NT2/D1 (cell line): ENCODE measurements around the gene RAPH1.
"Not testable (repeated sequence)": the region's sequence is repeated elsewhere in the genome, so short reads cannot be mapped to it uniquely, and the experiment has no call there.

Source experiments
- DNase-seq: peaks from one replicate; pipeline ENCODE4 v3.0.0-alpha.2; 2011; ENCODE audit warnings: low read depth, low spot score
- H3K27me3 ChIP-seq: 2 replicates; pipeline ENCODE4 v1.6.0; 2011; ENCODE audit warnings: mild to moderate bottlenecking; ENCODE audit not compliant: insufficient read length, insufficient read depth
- H3K36me3 ChIP-seq: 2 replicates; pipeline ENCODE4 v1.6.1; 2011; ENCODE audit warnings: mild to moderate bottlenecking, low read length, mixed read lengths; ENCODE audit not compliant: insufficient read depth, insufficient read length
- H3K4me1 ChIP-seq: 2 replicates; pipeline ENCODE4 v1.5.1; 2011; ENCODE audit not compliant: insufficient read depth, insufficient read length
- H3K4me3 ChIP-seq: 2 replicates; pipeline ENCODE4 v1.5.1; 2011; ENCODE audit warnings: low read depth; ENCODE audit not compliant: insufficient read length
- H3K9ac ChIP-seq: 2 replicates; pipeline ENCODE4 v1.6.0; 2011; ENCODE audit warnings: low read depth; ENCODE audit not compliant: insufficient read length
- H3K9me3 ChIP-seq: 2 replicates; pipeline ENCODE4 v1.5.1; 2011; ENCODE audit warnings: mild to moderate bottlenecking, low read length; ENCODE audit not compliant: insufficient read depth
- SUZ12 ChIP-seq: IDR thresholded peaks from 2 replicates; pipeline ENCODE4 v1.6.1; 2011; ENCODE audit not compliant: insufficient read length, insufficient read depth; ENCODE audit errors: extremely low read depth
- YY1 ChIP-seq: IDR thresholded peaks from 2 replicates; pipeline ENCODE4 v1.6.1; 2011; ENCODE audit not compliant: insufficient read length, insufficient read depth
- ZNF274 ChIP-seq: IDR thresholded peaks from 2 replicates; pipeline ENCODE4 v1.6.1; 2011; ENCODE audit warnings: mild to moderate bottlenecking, low read depth, low read length

RAPH1 gene

DNA sequence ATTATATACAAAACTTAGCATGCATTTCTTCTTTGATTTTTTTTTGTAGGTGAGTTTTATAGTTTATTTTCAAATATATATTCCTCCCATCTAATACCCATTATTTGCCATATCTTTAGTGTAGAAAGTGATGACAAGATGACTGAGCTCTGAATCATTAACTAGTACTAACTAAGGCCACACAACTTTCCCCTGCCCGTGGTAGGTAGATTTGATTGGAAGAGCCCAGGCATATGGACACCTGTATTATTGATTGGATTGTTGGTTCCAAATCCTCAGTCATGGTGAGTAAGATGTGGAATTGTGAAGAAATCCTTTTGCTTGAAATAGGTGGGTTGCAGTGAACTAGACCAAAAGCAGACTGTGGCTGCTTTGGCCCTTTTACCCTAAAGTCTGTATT lies 152.1 kb downstream of the RAPH1 start:
- H3K27me3 ChIP-seq, result no peaks in the 10 kb centered on the region
- H3K4me1 ChIP-seq, result no peaks in the 10 kb centered on the region
- H3K9me3 ChIP-seq, result no peaks in the 10 kb centered on the region
- DNase-seq, result no peak
- no peak overlapping the region for H3K9ac ChIP-seq
- no peak overlapping the region for H3K4me3 ChIP-seq
- H3K36me3 ChIP-seq, result peaks cover 11% of the 10 kb centered on the region
- no peak for TF ChIP-seq YY1
- TF ChIP-seq ZNF274, result no peak

- peaks cover 13% of the 10 kb centered on the region for H3K36me3 ChIP-seq
- TF ChIP-seq ZNF274, result no peak
- TF ChIP-seq SUZ12, result no peak
- no peak for TF ChIP-seq YY1
- H3K9me3 ChIP-seq, result 0 out of 2 replicates have a peak, but pooled peaks cover under 1% of the 10 kb centered on the region
- no peaks in the 10 kb centered on the region for H3K4me1 ChIP-seq
- no peak overlapping the region for H3K4me3 ChIP-seq
- no peak for DNase-seq
- H3K27me3 ChIP-seq, result no peaks in the 10 kb centered on the region
- H3K9ac ChIP-seq, result no peak overlapping the region
Observed at GRCh38 chr2:203379156-203379555, 155.9 kb downstream of the RAPH1 start.

GRCh38 chr2:203376173-203376572 lies 158.9 kb downstream of the RAPH1 start:
- DNase-seq, result no peak
- peaks cover 10% of the 10 kb centered on the region for H3K36me3 ChIP-seq
- H3K27me3 ChIP-seq, result no peaks in the 10 kb centered on the region
- TF ChIP-seq ZNF274 (no peak), YY1 (no peak), SUZ12 (no peak)
- no peak overlapping the region for H3K4me3 ChIP-seq
- H3K9me3 ChIP-seq, result peaks cover 16% of the 10 kb centered on the region; the same call in 1 of the 2 replicates
- no peaks in the 10 kb centered on the region for H3K4me1 ChIP-seq
- no peak overlapping the region for H3K9ac ChIP-seq

DNA sequence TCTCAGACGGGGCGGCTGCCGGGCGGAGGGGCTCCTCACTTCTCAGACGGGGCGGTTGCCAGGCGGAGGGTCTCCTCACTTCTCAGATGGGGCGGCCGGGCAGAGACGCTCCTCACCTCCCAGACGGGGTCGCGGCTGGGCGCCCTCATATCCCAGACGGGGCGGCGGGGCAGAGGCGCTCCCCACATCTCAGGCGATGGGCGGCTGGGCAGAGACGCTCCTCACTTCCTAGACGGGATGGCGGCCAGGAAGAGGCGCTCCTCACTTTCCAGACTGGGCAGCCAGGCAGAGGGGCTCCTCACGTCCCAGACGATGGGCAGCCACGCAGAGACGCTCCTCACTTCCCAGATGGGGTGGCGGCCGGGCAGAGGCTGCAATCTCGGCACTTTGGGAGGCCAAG lies 162.4 kb downstream of the RAPH1 start:
- not testable (repeated sequence) for H3K4me1 ChIP-seq, H3K9ac ChIP-seq, H3K27me3 ChIP-seq, H3K4me3 ChIP-seq, DNase-seq
- Histone ChIP-seq H3K9me3 (peaks cover 22% of the 10 kb centered on the region; the same call in 1 of the 2 replicates), H3K36me3 (peaks cover 29% of the 10 kb centered on the region)

DNA sequence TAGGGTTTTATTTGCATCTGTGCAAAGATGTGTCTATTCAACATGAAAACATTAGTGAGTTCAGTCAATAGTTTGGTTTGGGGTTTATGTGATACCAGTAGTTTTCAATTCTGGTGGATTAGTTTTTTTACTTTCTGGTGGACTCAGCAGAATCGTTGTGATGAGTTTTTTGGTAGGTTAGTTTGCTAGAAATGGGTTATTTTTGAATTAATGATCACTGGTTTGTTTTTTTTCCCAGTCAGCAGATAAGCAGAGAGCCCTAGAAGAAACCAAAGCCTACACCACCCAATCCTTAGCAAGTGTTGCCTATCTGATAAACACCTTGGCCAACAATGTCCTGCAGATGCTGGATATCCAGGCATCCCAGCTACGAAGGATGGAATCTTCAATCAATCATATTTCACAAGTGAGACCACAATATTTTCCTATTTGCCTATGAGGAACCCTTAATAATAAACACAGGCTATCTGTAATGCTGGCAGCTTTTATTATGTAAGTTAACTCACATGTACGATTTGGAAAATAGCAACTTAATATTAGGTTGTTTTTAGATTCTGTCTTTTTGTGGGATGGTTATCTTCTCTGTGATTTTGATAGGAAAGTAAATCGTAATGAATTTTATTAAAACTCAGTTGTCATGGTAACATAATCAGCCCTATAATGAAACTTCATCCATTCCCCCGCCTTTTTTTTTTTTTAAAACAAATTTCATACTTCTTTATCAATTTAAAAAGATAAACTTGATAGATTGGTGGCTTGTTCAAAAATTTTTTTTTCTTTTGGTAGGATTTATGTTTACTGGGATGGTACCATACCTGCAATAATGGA lies 168.2 kb downstream of the RAPH1 start:
- no peak for TF ChIP-seq SUZ12
- TF ChIP-seq YY1, result no peak
- TF ChIP-seq ZNF274, result no peak
- DNase-seq, result no peak
- H3K27me3 ChIP-seq, result no peaks in the 10 kb centered on the region
- no peaks in the 10 kb centered on the region for H3K4me1 ChIP-seq
- no peak overlapping the region for H3K9ac ChIP-seq
- H3K4me3 ChIP-seq, result no peak overlapping the region
- H3K36me3 ChIP-seq, result peaks cover 34% of the 10 kb centered on the region
- H3K9me3 ChIP-seq, result peaks cover 12% of the 10 kb centered on the region; the same call in 1 of the 2 replicates

DNA sequence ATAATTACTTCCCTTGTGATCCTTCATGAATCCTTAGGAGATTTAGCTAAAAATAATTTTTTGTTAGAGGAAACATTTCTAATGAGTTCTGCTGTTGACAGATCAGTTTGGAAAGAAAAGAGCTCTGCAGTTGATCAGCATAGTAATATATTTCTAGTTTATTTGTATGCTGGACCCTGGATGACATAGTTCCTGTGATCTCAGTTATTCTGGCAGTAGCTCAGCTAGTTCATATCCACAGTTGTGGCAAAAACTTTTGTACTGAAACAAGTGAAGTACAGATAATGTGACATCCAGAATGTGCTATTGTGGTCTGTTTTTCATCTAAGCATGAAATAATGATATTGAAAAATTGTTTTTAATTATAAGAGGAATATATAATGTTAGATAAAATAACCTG lies 173.2 kb downstream of the RAPH1 start:
- no peak for TF ChIP-seq ZNF274
- no peak for TF ChIP-seq SUZ12
- no peak for TF ChIP-seq YY1
- no peaks in the 10 kb centered on the region for H3K27me3 ChIP-seq
- no peak for DNase-seq
- peaks cover 3% of the 10 kb centered on the region for H3K36me3 ChIP-seq
- H3K9ac ChIP-seq, result no peak overlapping the region
- H3K4me3 ChIP-seq, result no peak overlapping the region
- H3K9me3 ChIP-seq, result 0 out of 2 replicates have a peak, but pooled peaks cover 3% of the 10 kb centered on the region
- no peaks in the 10 kb centered on the region for H3K4me1 ChIP-seq

- Histone ChIP-seq H3K4me3 (no peak overlapping the region), H3K9ac (no peak overlapping the region), H3K4me1 (no peaks in the 10 kb centered on the region), H3K36me3 (no peaks in the 10 kb centered on the region), H3K27me3 (no peaks in the 10 kb centered on the region), H3K9me3 (0 out of 2 replicates have a peak, but pooled peaks cover 3% of the 10 kb centered on the region)
- no peak for TF ChIP-seq YY1
- no peak for TF ChIP-seq ZNF274
- TF ChIP-seq SUZ12, result no peak
- no peak for DNase-seq
Observed at GRCh38 chr2:203361495-203361894, 173.6 kb downstream of the RAPH1 start.

GRCh38 chr2:203360833-203361430 lies 174.2 kb downstream of the RAPH1 start:
- TF ChIP-seq YY1 (no peak), ZNF274 (no peak), SUZ12 (no peak)
- Histone ChIP-seq H3K36me3 (no peaks in the 10 kb centered on the region), H3K4me3 (no peak overlapping the region), H3K9ac (no peak overlapping the region), H3K9me3 (0 out of 2 replicates have a peak, but pooled peaks cover 3% of the 10 kb centered on the region), H3K27me3 (no peaks in the 10 kb centered on the region), H3K4me1 (no peaks in the 10 kb centered on the region)
- DNase-seq, result no peak
